Bronchial epithelial cell (primary cell): ENCODE measurements around the gene MEA1. TPM values are rescaled to one million over a fixed set of nuclear protein-coding genes. Genes with fewer than 3 reads are reported as not detected.

Experiments
- DNase-seq: peaks from one replicate; pipeline ENCODE4 v3.0.0-alpha.2; 2010; ENCODE audit warnings: low read depth
- FAIRE-seq: peaks from 2 replicates; lab custom pipeline; 2011; peaks lifted over from hg19 to GRCh38; lab: Jason Lieb, UNC
- H3K27me3 ChIP-seq: 2 replicates; pipeline ENCODE4 v1.5.1; 2011; ENCODE audit warnings: low read length; ENCODE audit not compliant: control insufficient read depth, insufficient read depth
- H3K36me3 ChIP-seq: 2 replicates; pipeline ENCODE4 v1.5.1; 2011; ENCODE audit warnings: low read length; ENCODE audit not compliant: control insufficient read depth, insufficient read depth
- H3K4me3 ChIP-seq: 2 replicates; pipeline ENCODE4 v1.5.1; 2011; ENCODE audit warnings: mild to moderate bottlenecking, low read depth, low read length, control low read depth
- total RNA-seq: library from RNA; depleted of rRNA; stranded (reverse); fragments of >200 nt; gene quantifications from 2 replicates; pipeline ENCODE4 v1.2.1, GENCODE V29; 2014
- TF ChIP-seq, protein P1 (sequence below): IDR thresholded peaks from 2 replicates; pipeline ENCODE4 v1.5.1; 2011; ENCODE audit warnings: mild to moderate bottlenecking, moderate library complexity, low read length, control low read depth, inconsistent platforms; ENCODE audit not compliant: insufficient read depth, severe bottlenecking

MEA1 gene
- total RNA-seq, 1 donor from 2014 or later = 62.4 TPM

- TF ChIP-seq, protein P1, sequence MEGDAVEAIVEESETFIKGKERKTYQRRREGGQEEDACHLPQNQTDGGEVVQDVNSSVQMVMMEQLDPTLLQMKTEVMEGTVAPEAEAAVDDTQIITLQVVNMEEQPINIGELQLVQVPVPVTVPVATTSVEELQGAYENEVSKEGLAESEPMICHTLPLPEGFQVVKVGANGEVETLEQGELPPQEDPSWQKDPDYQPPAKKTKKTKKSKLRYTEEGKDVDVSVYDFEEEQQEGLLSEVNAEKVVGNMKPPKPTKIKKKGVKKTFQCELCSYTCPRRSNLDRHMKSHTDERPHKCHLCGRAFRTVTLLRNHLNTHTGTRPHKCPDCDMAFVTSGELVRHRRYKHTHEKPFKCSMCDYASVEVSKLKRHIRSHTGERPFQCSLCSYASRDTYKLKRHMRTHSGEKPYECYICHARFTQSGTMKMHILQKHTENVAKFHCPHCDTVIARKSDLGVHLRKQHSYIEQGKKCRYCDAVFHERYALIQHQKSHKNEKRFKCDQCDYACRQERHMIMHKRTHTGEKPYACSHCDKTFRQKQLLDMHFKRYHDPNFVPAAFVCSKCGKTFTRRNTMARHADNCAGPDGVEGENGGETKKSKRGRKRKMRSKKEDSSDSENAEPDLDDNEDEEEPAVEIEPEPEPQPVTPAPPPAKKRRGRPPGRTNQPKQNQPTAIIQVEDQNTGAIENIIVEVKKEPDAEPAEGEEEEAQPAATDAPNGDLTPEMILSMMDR = no peak
- Histone ChIP-seq H3K4me3 (no peak overlapping the region), H3K27me3 (no peaks in the 10 kb centered on the region), H3K36me3 (peaks cover 14% of the 10 kb centered on the region)
- FAIRE-seq (no peak), DNase-seq (no peak)
These were observed 41.9 kb downstream of the MEA1 start for GRCh38 chr6:42971746-42972327.

DNA sequence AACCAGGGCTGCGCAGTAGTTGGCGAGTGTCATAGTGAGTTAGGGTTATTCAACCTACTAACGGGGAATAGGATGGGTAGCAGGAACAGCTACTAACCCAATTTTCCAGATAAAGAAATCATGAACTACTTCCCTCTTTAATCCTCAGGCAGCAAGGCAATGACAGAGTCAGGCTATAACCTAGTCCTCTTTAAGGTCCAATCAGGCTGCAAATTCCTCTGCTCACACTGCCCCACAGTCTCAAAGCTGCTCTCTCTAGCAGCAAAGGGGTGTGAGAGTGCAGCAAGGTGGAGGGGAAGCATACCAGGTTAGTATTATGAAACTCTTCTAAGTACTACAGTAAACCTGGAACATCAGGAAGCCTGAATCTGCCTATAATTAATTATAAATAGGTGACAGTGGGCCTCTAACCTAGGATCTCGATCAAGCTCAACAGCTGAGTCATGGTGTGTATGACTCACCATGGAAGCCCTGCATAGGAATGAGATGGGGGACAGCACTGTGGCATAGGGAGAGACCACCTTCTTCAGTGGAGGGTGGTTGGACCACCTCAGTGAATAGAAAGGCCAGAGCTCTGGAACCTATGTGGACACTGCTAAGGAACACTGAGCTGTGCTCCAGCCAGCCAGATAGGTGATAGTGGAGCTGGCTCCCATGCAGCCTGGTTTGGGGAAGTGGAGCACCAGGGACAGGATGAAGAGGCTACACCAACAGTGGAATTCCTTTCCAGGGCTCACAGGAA is 42.7 kb downstream of the MEA1 start:
- DNase-seq (peak; percentile 56), FAIRE-seq (no peak)
- Histone ChIP-seq H3K36me3 (peaks cover 17% of the 10 kb centered on the region), H3K27me3 (no peaks in the 10 kb centered on the region), H3K4me3 (no peak overlapping the region)
- TF ChIP-seq, protein P1 = no peak

DNA sequence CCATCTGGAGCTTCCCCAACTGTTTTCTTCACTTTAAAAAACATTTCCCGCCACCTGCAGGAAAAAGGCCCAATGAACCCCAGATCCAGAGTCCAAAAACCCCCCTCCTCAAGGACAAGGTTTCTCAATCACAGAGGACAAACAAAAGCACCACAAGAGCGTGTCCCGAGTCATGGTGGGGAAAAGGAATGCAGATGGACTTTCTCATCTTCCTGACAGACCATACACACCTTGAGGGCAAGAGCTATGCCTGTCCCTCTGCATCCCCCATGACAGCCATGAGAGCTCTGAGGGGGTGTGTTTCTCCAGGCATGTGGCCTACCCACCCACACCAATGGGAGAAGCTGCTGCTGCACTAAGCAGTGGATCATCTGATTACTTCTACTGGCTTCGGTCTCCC is 43.8 kb downstream of the MEA1 start:
- no peak overlapping the region for H3K4me3 ChIP-seq
- no peak for FAIRE-seq
- H3K36me3 ChIP-seq = peaks cover 23% of the 10 kb centered on the region

DNA sequence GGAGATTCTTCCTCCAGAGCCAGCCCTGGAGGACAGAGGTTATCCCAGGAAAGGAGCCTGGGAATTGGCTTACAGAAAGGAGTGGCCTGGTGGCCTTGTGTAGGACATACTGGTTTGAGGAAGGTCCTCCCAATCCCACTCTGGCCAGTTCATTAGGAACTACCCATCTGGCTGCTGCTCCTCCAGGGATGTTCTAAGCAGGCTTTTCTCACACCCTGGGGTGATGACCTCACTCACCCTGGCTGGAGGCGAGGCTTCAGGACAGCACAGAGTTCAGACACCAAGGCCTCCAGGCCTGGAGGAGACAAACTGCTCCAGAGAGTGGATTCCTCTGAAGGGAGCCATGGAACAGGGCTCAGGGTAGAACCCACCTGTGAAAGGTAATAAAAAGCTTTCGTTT is 44.3 kb downstream of the MEA1 start:
- TF ChIP-seq, protein P1 = no peak
- Histone ChIP-seq H3K4me3 (no peak overlapping the region), H3K27me3 (no peaks in the 10 kb centered on the region), H3K36me3 (peaks cover 24% of the 10 kb centered on the region)
- DNase-seq (no peak), FAIRE-seq (no peak)

More for the DNA sequence above, 43.8 kb downstream of the MEA1 start:
- TF ChIP-seq, protein P1 = no peak
- no peaks in the 10 kb centered on the region for H3K27me3 ChIP-seq
- DNase-seq = no peak

DNA sequence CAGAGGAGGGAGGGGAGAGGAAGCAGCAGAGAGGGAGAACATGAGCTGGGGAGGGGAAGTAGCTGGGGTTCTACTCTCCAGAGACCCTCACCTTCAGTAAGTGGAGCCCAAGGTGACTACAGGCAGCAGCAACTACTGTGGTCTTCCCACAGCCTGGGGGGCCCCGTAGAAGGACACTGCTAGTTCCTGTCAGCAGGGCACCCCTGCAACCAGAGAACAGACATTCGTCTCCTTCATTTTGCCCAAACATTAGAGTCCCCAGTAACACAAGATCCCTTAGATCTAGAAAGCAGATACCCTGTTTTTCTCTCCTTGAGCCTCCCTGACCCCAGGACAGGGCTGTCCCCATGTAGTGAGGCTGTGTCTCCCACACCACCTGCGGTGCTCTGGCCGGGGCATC is 45.0 kb downstream of the MEA1 start:
- H3K4me3 ChIP-seq = no peak overlapping the region
- FAIRE-seq = no peak
- TF ChIP-seq, protein P1 = no peak
- H3K27me3 ChIP-seq = no peaks in the 10 kb centered on the region
- H3K36me3 ChIP-seq = peaks cover 26% of the 10 kb centered on the region
- DNase-seq = no peak
